HEK293 (cell line): ENCODE results near the gene CFAP99.

Experiments used
- CTCF ChIA-PET: fragments of 350-600 bp; formaldehyde crosslinking; extraction: SDS; loops from one replicate; lab custom pipeline; 2021; ENCODE audit warnings: antibody characterized with exemption; lab: Yijun Ruan, JAX
- POLR2A ChIA-PET: fragments of 300-600 bp; formaldehyde crosslinking; extraction: SDS; loops from one replicate; lab custom pipeline; 2020; ENCODE audit warnings: antibody characterized with exemption, inconsistent platforms; lab: Yijun Ruan, JAX
- H3K27ac ChIP-seq: fragments of 200-500 bp; sonication (Bioruptor generic); 2 replicates; pipeline ENCODE4 v1.5.1; 2014; ENCODE audit warnings: low read depth, low read length, control low read depth, inconsistent platforms; ENCODE audit errors: extremely low read depth
- H3K36me3 ChIP-seq, 2 experiments: fragments of 200-500 bp in 1 of 2; sonication (Bioruptor generic) in 1 of 2; 1 replicate in 1 of 2; 2 replicates in 1 of 2; pipeline ENCODE4 v1.5.1; 2014 to 2017; ENCODE audit warnings: inconsistent platforms in 2 of 2, low read length in 2 of 2; ENCODE audit not compliant: control insufficient read depth in 2 of 2, insufficient read depth in 1 of 2
- H3K4me1 ChIP-seq: fragments of 200-500 bp; sonication (Bioruptor generic); 2 replicates; pipeline ENCODE4 v1.5.1; 2014; ENCODE audit warnings: mild to moderate bottlenecking, low read length, inconsistent platforms; ENCODE audit not compliant: control insufficient read depth, insufficient read depth
- H3K4me3 ChIP-seq: 2 replicates; pipeline ENCODE4 v1.5.1; 2011; ENCODE audit warnings: low read depth, mild to moderate bottlenecking, control low read depth, low read length, moderate library complexity
- H3K9me3 ChIP-seq: fragments of 200-500 bp; sonication (Bioruptor generic); 2 replicates; pipeline ENCODE4 v1.5.1; 2014; ENCODE audit warnings: low read depth, low read length, inconsistent platforms; ENCODE audit not compliant: control insufficient read depth, insufficient read depth
- CTCF ChIP-seq: fragments of 450-650 bp; formaldehyde crosslinking; IDR thresholded peaks from 2 replicates; pipeline ENCODE4 v1.5.1; 2016; ENCODE audit warnings: missing biosample characterization, missing genetic modification characterization
- HOXA7 ChIP-seq: sonication (generic); formaldehyde crosslinking; IDR thresholded peaks from 2 replicates; pipeline ENCODE4 v1.8.1; 2022; ENCODE audit warnings: missing genetic modification reagents, borderline replicate concordance
- OSR2 ChIP-seq: fragments of 450-650 bp; formaldehyde crosslinking; IDR thresholded peaks from 2 replicates; pipeline ENCODE4 v1.5.1; 2016; ENCODE audit warnings: missing biosample characterization, missing genetic modification characterization
- REPIN1 ChIP-seq: fragments of 450-650 bp; formaldehyde crosslinking; IDR thresholded peaks from 2 replicates; pipeline ENCODE4 v1.5.1; 2017; ENCODE audit warnings: missing biosample characterization, missing genetic modification characterization, low read depth
- SALL2 ChIP-seq: fragments of 450-650 bp; formaldehyde crosslinking; IDR thresholded peaks from 2 replicates; pipeline ENCODE4 v1.5.0; 2017; ENCODE audit warnings: missing biosample characterization, mild to moderate bottlenecking, missing genetic modification characterization, borderline replicate concordance
- SCRT1 ChIP-seq: fragments of 450-650 bp; formaldehyde crosslinking; IDR thresholded peaks from 2 replicates; pipeline ENCODE4 v1.5.1; 2016; ENCODE audit warnings: missing biosample characterization, missing genetic modification characterization, borderline replicate concordance
- SETDB1 ChIP-seq: IDR thresholded peaks from one replicate; pipeline ENCODE4 v1.6.1; 2017; ENCODE audit warnings: mild to moderate bottlenecking, low read length, moderate library complexity, mixed read lengths; ENCODE audit not compliant: insufficient read length
- ZFP69B ChIP-seq: fragments of 450-650 bp; formaldehyde crosslinking; IDR thresholded peaks from 2 replicates; pipeline ENCODE4 v1.5.1; 2016; ENCODE audit warnings: missing biosample characterization, missing genetic modification characterization
- ZNF112 ChIP-seq: fragments of 450-650 bp; formaldehyde crosslinking; IDR thresholded peaks from 2 replicates; pipeline ENCODE4 v1.5.0; 2017; ENCODE audit warnings: missing biosample characterization, missing genetic modification characterization
- ZNF214 ChIP-seq: fragments of 450-650 bp; formaldehyde crosslinking; IDR thresholded peaks from 2 replicates; pipeline ENCODE4 v1.5.1; 2017; ENCODE audit warnings: missing biosample characterization, mild to moderate bottlenecking, missing genetic modification characterization, borderline replicate concordance
- ZNF223 ChIP-seq: fragments of 450-650 bp; formaldehyde crosslinking; IDR thresholded peaks from 2 replicates; pipeline ENCODE4 v1.5.1; 2016; ENCODE audit warnings: missing biosample characterization, missing genetic modification characterization
- ZNF280C ChIP-seq: fragments of 450-650 bp; formaldehyde crosslinking; IDR thresholded peaks from 2 replicates; pipeline ENCODE4 v1.5.1; 2016; ENCODE audit warnings: missing biosample characterization, missing genetic modification characterization
- ZNF302 ChIP-seq: fragments of 450-650 bp; formaldehyde crosslinking; IDR thresholded peaks from 2 replicates; pipeline ENCODE4 v1.5.1; 2016; ENCODE audit warnings: missing biosample characterization, missing genetic modification characterization, low read depth
- ZNF341 ChIP-seq: fragments of 450-650 bp; formaldehyde crosslinking; IDR thresholded peaks from 2 replicates; pipeline ENCODE4; 2016; ENCODE audit warnings: low read depth, missing biosample characterization, missing genetic modification characterization
- ZNF426 ChIP-seq: fragments of 450-650 bp; formaldehyde crosslinking; IDR thresholded peaks from 2 replicates; pipeline ENCODE4 v1.5.1; 2017; ENCODE audit warnings: missing biosample characterization, missing genetic modification characterization, mild to moderate bottlenecking, inconsistent platforms, moderate library complexity
- ZNF488 ChIP-seq: fragments of 450-650 bp; formaldehyde crosslinking; IDR thresholded peaks from 2 replicates; pipeline ENCODE4 v1.5.1; 2016; ENCODE audit warnings: missing biosample characterization, missing genetic modification characterization
- ZNF624 ChIP-seq: fragments of 450-650 bp; formaldehyde crosslinking; IDR thresholded peaks from 2 replicates; pipeline ENCODE4 v1.5.1; 2017; ENCODE audit warnings: missing biosample characterization, missing genetic modification characterization
- ZNF654 ChIP-seq: fragments of 450-650 bp; formaldehyde crosslinking; IDR thresholded peaks from 2 replicates; pipeline ENCODE4 v1.5.1; 2016; ENCODE audit warnings: low read depth, missing biosample characterization, missing genetic modification characterization
- ZNF768 ChIP-seq: fragments of 450-650 bp; formaldehyde crosslinking; IDR thresholded peaks from 2 replicates; pipeline ENCODE4 v1.5.1; 2018; ENCODE audit warnings: missing biosample characterization, mild to moderate bottlenecking, missing genetic modification characterization
- ZXDB ChIP-seq: fragments of 450-650 bp; formaldehyde crosslinking; IDR thresholded peaks from 2 replicates; pipeline ENCODE4 v1.5.1; 2016; ENCODE audit warnings: missing biosample characterization, missing genetic modification characterization

Gene CFAP99

GRCh38 chr4:2418650-2419571, at the start of gene CFAP99 (continued):
- peak; percentile 41; the same call in 1 of the 2 replicates for TF ChIP-seq OSR2 (tag by site-specific recombination)
- TF ChIP-seq, all 188 proteins: peak for 18

GRCh38 chr4:2370597-2371320, 48.0 kb upstream of the CFAP99 start:
- ChIA-PET CTCF (no interaction called here), POLR2A (no interaction called here)
- TF ChIP-seq ZNF302 (no peak), ZNF112 (tag by site-specific recombination) (no peak), OSR2 (tag by site-specific recombination) (no peak), ZNF768 (tag by site-specific recombination) (no peak), ZNF341 (no peak), ZNF214 (tag by site-specific recombination) (no peak), ZFP69B (tag by site-specific recombination) (no peak), ZNF223 (tag by site-specific recombination) (no peak), ZNF426 (no peak), SETDB1 (no peak), ZNF488 (no peak), HOXA7 (CRISPR knock-in tag) (no peak), REPIN1 (tag by site-specific recombination) (no peak), ZNF624 (no peak), SALL2 (tag by site-specific recombination) (no peak), CTCF (tag by site-specific recombination) (no peak), ZNF654 (tag by site-specific recombination) (no peak), ZXDB (tag by site-specific recombination) (no peak), ZNF280C (tag by site-specific recombination) (no peak), SCRT1 (tag by site-specific recombination) (no peak)
- Histone ChIP-seq H3K4me3 (no peak overlapping the region), H3K4me1 (no peaks in the 10 kb centered on the region), H3K27ac (no peak overlapping the region), H3K9me3 (no peaks in the 10 kb centered on the region), H3K36me3 (no peaks in the 10 kb centered on the region)
